KMS-11 (cell line): ENCODE results near the gene RIPK3.

Experiments
- H2AFZ ChIP-seq: fragments of 200-600 bp; sonication (generic); 2 replicates; pipeline ENCODE4 v1.6.1; 2016; ENCODE audit warnings: antibody characterized with exemption, mixed run types, low read depth
- H3K27ac ChIP-seq: fragments of 200-600 bp; sonication (generic); 2 replicates; pipeline ENCODE4 v1.6.1; 2016; ENCODE audit warnings: mild to moderate bottlenecking, mixed run types
- H3K27me3 ChIP-seq: fragments of 200-600 bp; sonication (generic); 2 replicates; pipeline ENCODE4 v1.6.1; 2017; ENCODE audit warnings: mild to moderate bottlenecking, low read depth, mixed run types, moderate library complexity; ENCODE audit not compliant: insufficient read depth
- H3K36me3 ChIP-seq: fragments of 200-600 bp; sonication (generic); 2 replicates; pipeline ENCODE4 v1.6.1; 2017; ENCODE audit warnings: mild to moderate bottlenecking, mixed run types; ENCODE audit not compliant: insufficient read depth
- H3K4me1 ChIP-seq: fragments of 200-600 bp; sonication (generic); 2 replicates; pipeline ENCODE4 v1.6.1; 2016; ENCODE audit warnings: mild to moderate bottlenecking, low read depth, mixed run types; ENCODE audit not compliant: poor library complexity, severe bottlenecking
- H3K4me2 ChIP-seq: fragments of 200-600 bp; sonication (generic); 2 replicates; pipeline ENCODE4 v1.7.0; 2016; ENCODE audit warnings: mild to moderate bottlenecking, mixed run types
- H3K4me3 ChIP-seq: fragments of 200-600 bp; sonication (generic); IDR thresholded peaks from 2 replicates; pipeline ENCODE4 v1.6.1; 2017; ENCODE audit warnings: low read depth, low read length, mixed read lengths; ENCODE audit not compliant: insufficient read depth
- H3K79me2 ChIP-seq: fragments of 200-600 bp; sonication (generic); 2 replicates; pipeline ENCODE4 v1.6.1; 2016; ENCODE audit warnings: low read depth, mixed run types; ENCODE audit not compliant: insufficient read depth
- H3K9ac ChIP-seq: fragments of 200-600 bp; sonication (generic); 2 replicates; pipeline ENCODE4 v1.6.1; 2016; ENCODE audit warnings: mild to moderate bottlenecking, mixed run types
- H4K20me1 ChIP-seq: fragments of 200-600 bp; sonication (generic); 2 replicates; pipeline ENCODE4 v1.6.1; 2016; ENCODE audit warnings: mild to moderate bottlenecking, mixed run types; ENCODE audit not compliant: insufficient read depth
- TF ChIP-seq, protein P1 (sequence below): fragments of 200-600 bp; sonication (generic); conservative IDR thresholded peaks from 2 replicates; pipeline ENCODE4 v1.6.1; 2017; ENCODE audit warnings: low read depth, mild to moderate bottlenecking, antibody characterized with exemption, low read length, moderate library complexity, mixed read lengths

Gene RIPK3

DNA sequence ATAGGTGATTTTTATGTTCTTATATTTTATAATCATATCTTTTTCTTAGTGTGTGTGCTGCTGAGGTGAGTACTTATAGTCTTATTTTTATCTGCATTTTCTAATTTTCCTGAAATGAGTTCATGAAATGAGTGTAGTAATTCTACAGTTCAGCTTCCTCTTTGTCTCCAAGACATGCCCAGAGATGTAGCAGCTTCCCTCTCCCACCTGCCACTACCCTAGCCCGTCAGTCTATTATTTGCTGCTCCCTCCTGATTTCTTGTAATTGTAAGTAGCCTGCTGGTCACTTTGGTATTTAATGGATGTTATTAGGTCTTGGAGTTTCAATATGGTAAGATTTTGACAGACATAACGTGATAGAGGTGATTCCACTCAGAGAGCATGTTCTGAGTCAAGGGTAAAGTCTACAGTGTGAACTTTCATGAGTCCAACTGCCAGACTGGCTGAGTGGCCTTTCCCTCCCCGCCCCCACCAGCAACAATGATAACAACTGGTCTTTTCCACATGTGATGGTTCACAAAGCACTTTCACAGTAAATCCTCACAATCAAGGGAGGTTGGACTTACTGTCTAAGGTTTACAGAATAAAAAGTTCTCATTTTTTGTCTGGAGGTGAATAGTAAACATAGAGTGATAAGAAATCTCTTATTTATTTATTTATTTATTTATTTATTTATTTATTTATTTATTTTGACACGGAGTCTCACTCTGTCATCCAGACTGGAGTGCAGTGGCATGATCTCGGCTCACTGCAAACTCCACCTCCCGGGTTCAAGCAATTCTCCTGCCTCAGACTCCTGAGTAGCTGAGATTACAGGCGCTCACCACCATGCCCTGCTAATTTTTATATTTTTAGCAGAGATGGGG is 4.2 kb upstream of the RIPK3 start:
- Histone ChIP-seq H3K27me3 (no peaks in the 10 kb centered on the region), H3K4me2 (no peak overlapping the region), H3K36me3 (no peaks in the 10 kb centered on the region), H3K27ac (no peak overlapping the region), H4K20me1 (no peaks in the 10 kb centered on the region), H3K4me1 (no peaks in the 10 kb centered on the region), H3K4me3 (no peak overlapping the region), H3K9ac (no peak overlapping the region), H3K79me2 (no peaks in the 10 kb centered on the region), H2AFZ (no peak overlapping the region)
- TF ChIP-seq, protein P1, sequence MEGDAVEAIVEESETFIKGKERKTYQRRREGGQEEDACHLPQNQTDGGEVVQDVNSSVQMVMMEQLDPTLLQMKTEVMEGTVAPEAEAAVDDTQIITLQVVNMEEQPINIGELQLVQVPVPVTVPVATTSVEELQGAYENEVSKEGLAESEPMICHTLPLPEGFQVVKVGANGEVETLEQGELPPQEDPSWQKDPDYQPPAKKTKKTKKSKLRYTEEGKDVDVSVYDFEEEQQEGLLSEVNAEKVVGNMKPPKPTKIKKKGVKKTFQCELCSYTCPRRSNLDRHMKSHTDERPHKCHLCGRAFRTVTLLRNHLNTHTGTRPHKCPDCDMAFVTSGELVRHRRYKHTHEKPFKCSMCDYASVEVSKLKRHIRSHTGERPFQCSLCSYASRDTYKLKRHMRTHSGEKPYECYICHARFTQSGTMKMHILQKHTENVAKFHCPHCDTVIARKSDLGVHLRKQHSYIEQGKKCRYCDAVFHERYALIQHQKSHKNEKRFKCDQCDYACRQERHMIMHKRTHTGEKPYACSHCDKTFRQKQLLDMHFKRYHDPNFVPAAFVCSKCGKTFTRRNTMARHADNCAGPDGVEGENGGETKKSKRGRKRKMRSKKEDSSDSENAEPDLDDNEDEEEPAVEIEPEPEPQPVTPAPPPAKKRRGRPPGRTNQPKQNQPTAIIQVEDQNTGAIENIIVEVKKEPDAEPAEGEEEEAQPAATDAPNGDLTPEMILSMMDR = no peak

DNA sequence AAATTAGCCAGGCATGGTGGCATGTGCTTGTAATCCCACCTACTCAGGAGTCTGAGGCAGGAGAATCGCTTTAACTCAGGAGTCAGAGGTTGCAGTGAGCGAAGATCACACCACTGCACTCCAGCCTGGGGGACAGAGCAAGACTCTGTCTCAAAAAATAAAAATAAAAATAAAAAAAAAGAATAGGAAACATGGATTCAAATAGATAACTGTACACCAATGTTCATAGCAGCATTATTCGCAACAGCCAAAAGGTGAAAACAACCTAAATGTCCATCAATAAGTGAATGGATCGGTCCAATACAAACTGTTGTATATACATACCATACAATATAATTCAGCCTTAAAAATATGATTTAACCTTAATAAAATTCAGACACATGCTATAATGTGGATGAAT is 3.1 kb upstream of the RIPK3 start:
- H3K9ac ChIP-seq = no peak overlapping the region
- no peaks in the 10 kb centered on the region for H3K79me2 ChIP-seq
- no peaks in the 10 kb centered on the region for H3K27me3 ChIP-seq
- no peaks in the 10 kb centered on the region for H3K36me3 ChIP-seq
- H4K20me1 ChIP-seq = no peaks in the 10 kb centered on the region
- no peaks in the 10 kb centered on the region for H3K4me1 ChIP-seq
- no peak overlapping the region for H3K4me3 ChIP-seq
- no peak overlapping the region for H3K4me2 ChIP-seq
- no peak overlapping the region for H3K27ac ChIP-seq
- TF ChIP-seq, protein P1 = no peak
- H2AFZ ChIP-seq = no peak overlapping the region

DNA sequence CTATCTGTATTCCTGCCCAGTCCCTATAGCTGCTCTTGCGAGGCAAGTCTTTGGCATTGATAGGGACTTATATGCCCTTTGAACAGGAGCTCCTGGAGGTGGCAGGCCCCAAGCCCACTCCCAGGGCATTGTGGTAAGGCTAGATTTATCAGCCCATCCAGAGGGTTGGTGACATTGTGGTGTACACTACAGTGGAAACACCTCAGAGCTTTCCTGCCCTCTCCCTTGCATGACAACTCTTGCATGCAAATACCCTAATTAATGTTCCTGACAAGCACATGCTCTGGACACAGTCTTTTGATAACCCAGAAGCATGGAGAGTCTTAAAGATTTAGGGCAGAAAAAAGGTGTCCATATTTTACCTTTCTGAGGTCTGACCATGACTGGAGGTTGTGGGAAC is 815 bp upstream of the RIPK3 start:
- Histone ChIP-seq H3K4me2 (no peak overlapping the region), H3K4me3 (no peak overlapping the region), H3K27me3 (no peaks in the 10 kb centered on the region), H3K36me3 (no peaks in the 10 kb centered on the region), H3K4me1 (no peaks in the 10 kb centered on the region), H3K79me2 (no peaks in the 10 kb centered on the region), H2AFZ (no peak overlapping the region), H4K20me1 (no peaks in the 10 kb centered on the region), H3K9ac (no peak overlapping the region), H3K27ac (no peak overlapping the region)
- TF ChIP-seq, protein P1 = no peak

DNA sequence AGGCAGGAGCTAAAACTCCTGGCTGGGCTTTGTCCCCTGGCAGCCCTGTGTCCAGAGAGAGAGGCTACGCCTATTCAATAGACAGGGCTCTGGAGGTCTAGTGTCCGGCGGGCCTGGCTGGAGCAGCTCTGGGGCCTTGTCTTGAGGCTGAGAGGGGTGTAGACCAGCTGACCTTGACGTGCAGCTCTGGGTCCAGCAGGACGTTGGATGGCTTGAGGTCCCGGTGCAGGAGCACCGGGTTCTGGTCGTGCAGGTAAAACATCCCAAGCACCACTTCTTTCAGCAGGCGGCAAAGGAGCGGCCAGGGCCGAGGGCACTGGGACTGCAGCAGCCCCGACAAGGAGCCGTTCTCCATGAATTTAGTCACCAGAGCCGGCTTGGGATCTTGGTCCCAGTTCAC is 948 bp downstream of the RIPK3 start:
- H2AFZ ChIP-seq = no peak overlapping the region
- H3K9ac ChIP-seq = no peak overlapping the region
- H3K79me2 ChIP-seq = no peaks in the 10 kb centered on the region
- TF ChIP-seq, protein P1 = no peak
- H3K27ac ChIP-seq = no peak overlapping the region
- H3K4me3 ChIP-seq = no peak overlapping the region
- H3K36me3 ChIP-seq = no peaks in the 10 kb centered on the region
- no peaks in the 10 kb centered on the region for H4K20me1 ChIP-seq
- no peaks in the 10 kb centered on the region for H3K4me1 ChIP-seq
- H3K27me3 ChIP-seq = peaks cover 1% of the 10 kb centered on the region; the same call in 1 of the 2 replicates
- no peak overlapping the region for H3K4me2 ChIP-seq
